Right ventricle myocardium superior (tissue), 1 donor: ENCODE results near the gene SLC35G6. TPM values are rescaled to one million over a fixed set of nuclear protein-coding genes. Genes with fewer than 3 reads are reported as not detected.
A peak's percentile ranks its signal among the peaks of the same experiment; 100 is the strongest.

Source experiments
- ATAC-seq: fragments of 200-7000 bp; cut with Tn5 transposase; one replicate; pipeline ENCODE4 v1.9.1; 2020; ENCODE audit warnings: mild to moderate bottlenecking; ENCODE audit not compliant: poor library complexity
- DNase-seq: peaks from one replicate; pipeline ENCODE4 v3.0.0-alpha.2; 2020
- intact Hi-C: fragments of 100-400 bp; cut with DNase I; formaldehyde crosslinking; loops from one replicate; pipeline ENCODE4 v1.11.2; 2022
- total RNA-seq: library from RNA; stranded (reverse); fragmentation: NEBNext Ultra II Directional; extraction: Animal tissue kit (Norgen Biotek cat#: 25700); gene quantifications from one replicate; pipeline ENCODE4 v1.2.1, GENCODE V29; 2021
- donor health status: DM: no; HTN: yes; CAD: no; lungs with severe emphysema.

SLC35G6 gene
- total RNA-seq, 1 donor from 2014 or later, result not detected

- peak; percentile 21 for ATAC-seq
- intact Hi-C loops, result loop anchor here (5.0 kb wide), 1 partner anchor 43 kb away; the partner anchor contains the start of gene TNFSF13
Observed at GRCh38 chr17:7513850-7514419, 32.7 kb downstream of the SLC35G6 start.

GRCh38 chr17:7515911-7516610, 34.8 kb downstream of the SLC35G6 start:
- no peak for DNase-seq
- intact Hi-C loops, result no loop called here
- peak; percentile 33 for ATAC-seq

More at GRCh38 chr17:7513850-7514419, 32.7 kb downstream of the SLC35G6 start:
- DNase-seq, result no peak

GRCh38 chr17:7523033-7523432, 41.8 kb downstream of the SLC35G6 start:
- DNase-seq, result no peak
- peak; percentile 57 for ATAC-seq
- intact Hi-C loops, result no loop called here

GRCh38 chr17:7528842-7529241, 47.6 kb downstream of the SLC35G6 start:
- DNase-seq, result no peak
- intact Hi-C loops, result no loop called here
- no peak for ATAC-seq

- ATAC-seq, result no peak
- no peak for DNase-seq
- intact Hi-C loops, result no loop called here
Observed at GRCh38 chr17:7530023-7530900, 49.0 kb downstream of the SLC35G6 start.

Other genes with a start within 250 kb of the SLC35G6 start
- 20.4 TPM for gene DVL2, start 246.9 kb upstream of the SLC35G6 start, total RNA-seq
- 19.4 TPM for gene PHF23, start 242.0 kb upstream of the SLC35G6 start, total RNA-seq
- gene GABARAP, start 239.0 kb upstream of the SLC35G6 start, total RNA-seq, result 432 TPM
- 109 TPM for gene CTDNEP1, start 229.7 kb upstream of the SLC35G6 start, total RNA-seq
- gene ELP5, start 229.2 kb upstream of the SLC35G6 start, total RNA-seq, result 71.6 TPM
- gene CLDN7, start 219.0 kb upstream of the SLC35G6 start, total RNA-seq, result 0.94 TPM
- gene SLC2A4, start 199.7 kb upstream of the SLC35G6 start, total RNA-seq, result 141 TPM
- 0.75 TPM for gene YBX2, start 186.8 kb upstream of the SLC35G6 start, total RNA-seq
- gene EIF5A, start 173.8 kb upstream of the SLC35G6 start, total RNA-seq, result 295 TPM
- gene GPS2, start 166.1 kb upstream of the SLC35G6 start, total RNA-seq, result 68.8 TPM
- 26.2 TPM for gene NEURL4, start 152.1 kb upstream of the SLC35G6 start, total RNA-seq
- 14.9 TPM for gene ACAP1, start 144.9 kb upstream of the SLC35G6 start, total RNA-seq
- 4.4 TPM for gene KCTD11, start 129.3 kb upstream of the SLC35G6 start, total RNA-seq
- not detected for gene TMEM95, start 126.3 kb upstream of the SLC35G6 start, total RNA-seq
- gene TNK1, start 100.4 kb upstream of the SLC35G6 start, total RNA-seq, result 2.1 TPM
- gene PLSCR3, start 86.9 kb upstream of the SLC35G6 start, total RNA-seq, result 14.0 TPM
- gene TMEM256, start 77.3 kb upstream of the SLC35G6 start, total RNA-seq, result 61.5 TPM
- gene NLGN2, start 73.6 kb upstream of the SLC35G6 start, total RNA-seq, result 5.8 TPM
- gene SPEM1, start 61.1 kb upstream of the SLC35G6 start, total RNA-seq, result not detected
- gene SPEM2, start 55.8 kb upstream of the SLC35G6 start, total RNA-seq, result not detected
- not detected for gene SPEM3, start 52.6 kb upstream of the SLC35G6 start, total RNA-seq
- 1.7 TPM for gene TMEM102, start 46.0 kb upstream of the SLC35G6 start, total RNA-seq
- 9.8 TPM for gene FGF11, start 41.9 kb upstream of the SLC35G6 start, total RNA-seq
- gene CHRNB1, start 36.4 kb upstream of the SLC35G6 start, total RNA-seq, result 9.8 TPM
- 60.3 TPM for gene ZBTB4, start 1.8 kb upstream of the SLC35G6 start, total RNA-seq
- gene POLR2A, start 2.9 kb downstream of the SLC35G6 start, total RNA-seq, result 32.9 TPM
- 34.6 TPM for gene TNFSF12, start 67.6 kb downstream of the SLC35G6 start, total RNA-seq
- gene TNFSF13, start 77.3 kb downstream of the SLC35G6 start, total RNA-seq, result 8.3 TPM
- 30.8 TPM for gene SENP3, start 80.5 kb downstream of the SLC35G6 start, total RNA-seq
- gene CD68, start 98.2 kb downstream of the SLC35G6 start, total RNA-seq, result 32.0 TPM
- gene MPDU1, start 102.4 kb downstream of the SLC35G6 start, total RNA-seq, result 25.9 TPM
- gene SOX15, start 108.6 kb downstream of the SLC35G6 start, total RNA-seq, result 0.91 TPM
- 101 TPM for gene FXR2, start 133.5 kb downstream of the SLC35G6 start, total RNA-seq
- gene SAT2, start 146.4 kb downstream of the SLC35G6 start, total RNA-seq, result 80.0 TPM
- 0.54 TPM for gene SHBG, start 148.7 kb downstream of the SLC35G6 start, total RNA-seq
- gene ATP1B2, start 169.5 kb downstream of the SLC35G6 start, total RNA-seq, result 3.1 TPM
- gene TP53, start 206.0 kb downstream of the SLC35G6 start, total RNA-seq, result 11.5 TPM
- 4.2 TPM for gene WRAP53, start 207.0 kb downstream of the SLC35G6 start, total RNA-seq
- 0.13 TPM for gene EFNB3, start 223.8 kb downstream of the SLC35G6 start, total RNA-seq
- not detected for gene DNAH2, start 236.3 kb downstream of the SLC35G6 start, total RNA-seq